ENCODE measurements around the gene TMEM202.

- TF ChIP-seq, protein P1, sequence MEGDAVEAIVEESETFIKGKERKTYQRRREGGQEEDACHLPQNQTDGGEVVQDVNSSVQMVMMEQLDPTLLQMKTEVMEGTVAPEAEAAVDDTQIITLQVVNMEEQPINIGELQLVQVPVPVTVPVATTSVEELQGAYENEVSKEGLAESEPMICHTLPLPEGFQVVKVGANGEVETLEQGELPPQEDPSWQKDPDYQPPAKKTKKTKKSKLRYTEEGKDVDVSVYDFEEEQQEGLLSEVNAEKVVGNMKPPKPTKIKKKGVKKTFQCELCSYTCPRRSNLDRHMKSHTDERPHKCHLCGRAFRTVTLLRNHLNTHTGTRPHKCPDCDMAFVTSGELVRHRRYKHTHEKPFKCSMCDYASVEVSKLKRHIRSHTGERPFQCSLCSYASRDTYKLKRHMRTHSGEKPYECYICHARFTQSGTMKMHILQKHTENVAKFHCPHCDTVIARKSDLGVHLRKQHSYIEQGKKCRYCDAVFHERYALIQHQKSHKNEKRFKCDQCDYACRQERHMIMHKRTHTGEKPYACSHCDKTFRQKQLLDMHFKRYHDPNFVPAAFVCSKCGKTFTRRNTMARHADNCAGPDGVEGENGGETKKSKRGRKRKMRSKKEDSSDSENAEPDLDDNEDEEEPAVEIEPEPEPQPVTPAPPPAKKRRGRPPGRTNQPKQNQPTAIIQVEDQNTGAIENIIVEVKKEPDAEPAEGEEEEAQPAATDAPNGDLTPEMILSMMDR (conservative IDR thresholded peaks at IDR 0.05), result no peak
- TF ChIP-seq EZH2 (IDR thresholded peaks at IDR 0.05; ENCODE audit: low read depth), result no peak
These were observed 39.7 kb downstream of the TMEM202 start for GRCh38 chr15:72437650-72438316.
